ENCODE results near the gene HHIP. TPM values are rescaled to one million over a fixed set of nuclear protein-coding genes. Genes with fewer than 3 reads are reported as not detected.

Gene HHIP
- total RNA-seq, 1 donor from 2014 or later = not detected

GRCh38 chr4:144689125-144689524 is 43.2 kb downstream of the HHIP start:
- no peaks in the 10 kb centered on the region for H3K9me3 Mint-ChIP-seq
- H3F3A ChIP-seq (ENCODE audit: low read depth) = no peaks in the 10 kb centered on the region
- no peak overlapping the region for H3K4me3 ChIP-seq
- H3K27me3 Mint-ChIP-seq (ENCODE audit: insufficient read depth, low read depth) = no peaks in the 10 kb centered on the region
- H3K4me3 Mint-ChIP-seq = no peak overlapping the region
- H4K20me1 ChIP-seq (ENCODE audit: low read depth) = no peaks in the 10 kb centered on the region
- no peaks in the 10 kb centered on the region for H3K9me3 ChIP-seq (ENCODE audit: low read depth)
- no peaks in the 10 kb centered on the region for H3K27me3 ChIP-seq
- no peaks in the 10 kb centered on the region for H3K4me1 Mint-ChIP-seq
- TF ChIP-seq EZH2phosphoT487 (IDR thresholded peaks at IDR 0.05) (no peak), EZH2 (IDR thresholded peaks at IDR 0.05) (no peak), CTCF (IDR thresholded peaks at IDR 0.05) (no peak)
- no peak overlapping the region for H3K27ac ChIP-seq
- H3K4me2 ChIP-seq = no peak overlapping the region
- H3K36me3 Mint-ChIP-seq = no peaks in the 10 kb centered on the region
- H3K79me2 ChIP-seq (ENCODE audit: low read depth) = no peaks in the 10 kb centered on the region
- no peak overlapping the region for H3K27ac Mint-ChIP-seq
- no peak for DNase-seq (ENCODE audit: low spot score)
- H3K9ac ChIP-seq = no peak overlapping the region
- no peaks in the 10 kb centered on the region for H3K36me3 ChIP-seq
- no peak overlapping the region for H2AFZ ChIP-seq (replicated peaks)
- no peaks in the 10 kb centered on the region for H3K4me1 ChIP-seq

GRCh38 chr4:144695721-144696120 is 49.8 kb downstream of the HHIP start:
- Histone ChIP-seq H3K4me3 (no peak overlapping the region), H3K9me3 (ENCODE audit: low read depth) (no peaks in the 10 kb centered on the region), H3F3A (ENCODE audit: low read depth) (no peaks in the 10 kb centered on the region), H3K9ac (no peak overlapping the region), H3K4me1 (no peaks in the 10 kb centered on the region), H3K27me3 (no peaks in the 10 kb centered on the region), H4K20me1 (ENCODE audit: low read depth) (no peaks in the 10 kb centered on the region), H3K79me2 (ENCODE audit: low read depth) (no peaks in the 10 kb centered on the region), H3K27ac (no peak overlapping the region), H3K4me2 (no peak overlapping the region), H3K36me3 (no peaks in the 10 kb centered on the region), H2AFZ (replicated peaks) (no peak overlapping the region)
- no peak overlapping the region for H3K4me3 Mint-ChIP-seq
- no peak overlapping the region for H3K27ac Mint-ChIP-seq
- H3K27me3 Mint-ChIP-seq (ENCODE audit: insufficient read depth, low read depth) = peaks cover 3% of the 10 kb centered on the region
- H3K4me1 Mint-ChIP-seq = no peaks in the 10 kb centered on the region
- no peak for TF ChIP-seq CTCF (IDR thresholded peaks at IDR 0.05)
- TF ChIP-seq EZH2 (IDR thresholded peaks at IDR 0.05) = no peak
- no peak for TF ChIP-seq EZH2phosphoT487 (IDR thresholded peaks at IDR 0.05)
- DNase-seq (ENCODE audit: low spot score) = no peak
- no peaks in the 10 kb centered on the region for H3K36me3 Mint-ChIP-seq
- no peaks in the 10 kb centered on the region for H3K9me3 Mint-ChIP-seq

GRCh38 chr4:144696376-144696775 is 50.4 kb downstream of the HHIP start:
- Mint-ChIP-seq H3K27me3 (ENCODE audit: insufficient read depth, low read depth) (peaks cover 3% of the 10 kb centered on the region), H3K36me3 (no peaks in the 10 kb centered on the region), H3K27ac (no peak overlapping the region), H3K9me3 (no peaks in the 10 kb centered on the region), H3K4me3 (no peak overlapping the region), H3K4me1 (no peaks in the 10 kb centered on the region)
- no peak overlapping the region for H3K4me3 ChIP-seq
- H3K4me1 ChIP-seq = no peaks in the 10 kb centered on the region
- H3K4me2 ChIP-seq = no peak overlapping the region
- no peaks in the 10 kb centered on the region for H3K79me2 ChIP-seq (ENCODE audit: low read depth)
- TF ChIP-seq EZH2phosphoT487 (IDR thresholded peaks at IDR 0.05) = no peak
- TF ChIP-seq CTCF (IDR thresholded peaks at IDR 0.05) = no peak
- TF ChIP-seq EZH2 (IDR thresholded peaks at IDR 0.05) = no peak
- H3K36me3 ChIP-seq = no peaks in the 10 kb centered on the region
- H3K27me3 ChIP-seq = no peaks in the 10 kb centered on the region
- no peak for DNase-seq (ENCODE audit: low spot score)
- H3K27ac ChIP-seq = no peak overlapping the region
- no peaks in the 10 kb centered on the region for H3K9me3 ChIP-seq (ENCODE audit: low read depth)
- H3F3A ChIP-seq (ENCODE audit: low read depth) = no peaks in the 10 kb centered on the region
- no peak overlapping the region for H2AFZ ChIP-seq (replicated peaks)
- H4K20me1 ChIP-seq (ENCODE audit: low read depth) = no peaks in the 10 kb centered on the region
- H3K9ac ChIP-seq = no peak overlapping the region

Measured in neural progenitor cell (in vitro differentiated cells).